ENCODE results near the gene ALLC. TPM values are rescaled to one million over a fixed set of nuclear protein-coding genes. Genes with fewer than 3 reads are reported as not detected.
A peak's percentile ranks its signal among the peaks of the same experiment; 100 is the strongest.

ALLC gene
- total RNA-seq, 1 donor from 2014 or later, result not detected

GRCh38 chr2:3622967-3623366, 35.0 kb upstream of the ALLC start:
- TF ChIP-seq CTCF (IDR thresholded peaks at IDR 0.05), result no peak

GRCh38 chr2:3624059-3624794, 33.8 kb upstream of the ALLC start:
- no peak for DNase-seq (ENCODE audit: extremely low spot score, unreplicated experiment)
- TF ChIP-seq CTCF (IDR thresholded peaks at IDR 0.05), result no peak

More at GRCh38 chr2:3622967-3623366, 35.0 kb upstream of the ALLC start:
- Mint-ChIP-seq H3K4me3 (ENCODE audit: unreplicated experiment) (no peak overlapping the region), H3K4me1 (ENCODE audit: unreplicated experiment) (no peaks in the 10 kb centered on the region), H3K27ac (ENCODE audit: unreplicated experiment) (no peak overlapping the region), H3K36me3 (ENCODE audit: unreplicated experiment) (no peaks in the 10 kb centered on the region), H3K27me3 (ENCODE audit: unreplicated experiment) (peaks cover 28% of the 10 kb centered on the region), H3K9me3 (ENCODE audit: unreplicated experiment) (no peaks in the 10 kb centered on the region)
- no peak for DNase-seq (ENCODE audit: extremely low spot score, unreplicated experiment)

GRCh38 chr2:3625186-3625585, 32.8 kb upstream of the ALLC start:
- Mint-ChIP-seq H3K27ac (ENCODE audit: unreplicated experiment) (no peak overlapping the region), H3K4me3 (ENCODE audit: unreplicated experiment) (no peak overlapping the region), H3K9me3 (ENCODE audit: unreplicated experiment) (no peaks in the 10 kb centered on the region), H3K27me3 (ENCODE audit: unreplicated experiment) (peaks cover 16% of the 10 kb centered on the region), H3K4me1 (ENCODE audit: unreplicated experiment) (no peaks in the 10 kb centered on the region), H3K36me3 (ENCODE audit: unreplicated experiment) (no peaks in the 10 kb centered on the region)
- DNase-seq (ENCODE audit: extremely low spot score, unreplicated experiment), result peak; percentile 70
- TF ChIP-seq CTCF (IDR thresholded peaks at IDR 0.05), result no peak

More at GRCh38 chr2:3624059-3624794, 33.8 kb upstream of the ALLC start:
- no peak overlapping the region for H3K27ac Mint-ChIP-seq (ENCODE audit: unreplicated experiment)
- no peaks in the 10 kb centered on the region for H3K9me3 Mint-ChIP-seq (ENCODE audit: unreplicated experiment)
- H3K4me1 Mint-ChIP-seq (ENCODE audit: unreplicated experiment), result no peaks in the 10 kb centered on the region
- no peak overlapping the region for H3K4me3 Mint-ChIP-seq (ENCODE audit: unreplicated experiment)
- no peaks in the 10 kb centered on the region for H3K36me3 Mint-ChIP-seq (ENCODE audit: unreplicated experiment)
- H3K27me3 Mint-ChIP-seq (ENCODE audit: unreplicated experiment), result peaks cover 22% of the 10 kb centered on the region

- no peak for TF ChIP-seq CTCF (IDR thresholded peaks at IDR 0.05)
- no peaks in the 10 kb centered on the region for H3K9me3 Mint-ChIP-seq (ENCODE audit: unreplicated experiment)
- H3K36me3 Mint-ChIP-seq (ENCODE audit: unreplicated experiment), result no peaks in the 10 kb centered on the region
- peak; percentile 62 for DNase-seq (ENCODE audit: extremely low spot score, unreplicated experiment)
- H3K4me1 Mint-ChIP-seq (ENCODE audit: unreplicated experiment), result no peaks in the 10 kb centered on the region
- no peak overlapping the region for H3K27ac Mint-ChIP-seq (ENCODE audit: unreplicated experiment)
- peaks cover 8% of the 10 kb centered on the region for H3K27me3 Mint-ChIP-seq (ENCODE audit: unreplicated experiment)
- no peak overlapping the region for H3K4me3 Mint-ChIP-seq (ENCODE audit: unreplicated experiment)
These were observed 31.7 kb upstream of the ALLC start for GRCh38 chr2:3626118-3626811.

GRCh38 chr2:3626812-3627499, 31.0 kb upstream of the ALLC start:
- TF ChIP-seq CTCF (IDR thresholded peaks at IDR 0.05), result no peak
- H3K9me3 Mint-ChIP-seq (ENCODE audit: unreplicated experiment), result no peaks in the 10 kb centered on the region
- no peak overlapping the region for H3K4me3 Mint-ChIP-seq (ENCODE audit: unreplicated experiment)
- no peaks in the 10 kb centered on the region for H3K4me1 Mint-ChIP-seq (ENCODE audit: unreplicated experiment)
- H3K36me3 Mint-ChIP-seq (ENCODE audit: unreplicated experiment), result no peaks in the 10 kb centered on the region
- peak; percentile 72 for DNase-seq (ENCODE audit: extremely low spot score, unreplicated experiment)
- no peak overlapping the region for H3K27ac Mint-ChIP-seq (ENCODE audit: unreplicated experiment)
- H3K27me3 Mint-ChIP-seq (ENCODE audit: unreplicated experiment), result peaks cover 8% of the 10 kb centered on the region
